ENCODE data around the gene ASF1B. TPM values are rescaled to one million over a fixed set of nuclear protein-coding genes. Genes with fewer than 3 reads are reported as not detected.

The ASF1B gene
- total and polyA plus RNA-seq, 2 donors (not counting 1 experiment from before 2014, with no cell fraction given), result 1.9 to 2.5 TPM

DNA sequence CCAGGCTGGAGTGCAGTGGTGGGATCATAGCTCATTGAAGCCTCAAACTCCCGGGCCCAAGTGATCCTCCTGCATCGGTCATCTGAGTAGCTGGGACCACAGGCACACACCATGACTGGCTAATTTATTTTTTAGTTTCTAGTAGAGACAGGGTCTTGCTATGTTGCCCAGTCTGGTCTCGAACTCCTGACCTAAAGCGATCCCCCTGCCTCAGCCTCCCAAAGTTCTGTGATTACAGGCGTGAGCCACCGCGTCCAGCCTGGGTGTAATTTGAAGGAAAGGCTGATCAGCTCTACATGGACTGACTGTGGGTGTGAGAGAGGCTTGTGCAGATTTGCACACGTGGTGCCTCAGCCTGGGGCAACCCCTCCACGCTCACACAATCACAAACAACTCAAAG is 38.5 kb upstream of the ASF1B start:
- no peak overlapping the region for H2AFZ ChIP-seq (ENCODE audit: insufficient read depth, low read depth, low read length, poor library complexity, severe bottlenecking)
- Mint-ChIP-seq H3K4me3 (no peak overlapping the region), H3K9me3 (ENCODE audit: insufficient read depth) (no peaks in the 10 kb centered on the region), H3K4me1 (peaks cover 4% of the 10 kb centered on the region), H3K27ac (no peak overlapping the region), H3K27me3 (no peaks in the 10 kb centered on the region)
- H3K4me3 ChIP-seq (ENCODE audit: control extremely low read depth in 1 of 5, extremely low read depth in 1 of 5, insufficient read depth in 1 of 5, low read depth in 2 of 5, low read length in 4 of 5), result no peak overlapping the region
- no peak for DNase-seq
- H3K4me2 ChIP-seq (replicated peaks; ENCODE audit: low read depth, low read length, poor library complexity, severe bottlenecking), result no peak overlapping the region
- 81% methylated on average over 3 of the region's 9 CpGs for WGBS (ENCODE audit: insufficient coverage)
- no peak for TF ChIP-seq EZH2 (IDR thresholded peaks at IDR 0.05; ENCODE audit: borderline replicate concordance, insufficient read depth, low read depth, low read length, poor library complexity, severe bottlenecking)
- TF ChIP-seq, protein P1, sequence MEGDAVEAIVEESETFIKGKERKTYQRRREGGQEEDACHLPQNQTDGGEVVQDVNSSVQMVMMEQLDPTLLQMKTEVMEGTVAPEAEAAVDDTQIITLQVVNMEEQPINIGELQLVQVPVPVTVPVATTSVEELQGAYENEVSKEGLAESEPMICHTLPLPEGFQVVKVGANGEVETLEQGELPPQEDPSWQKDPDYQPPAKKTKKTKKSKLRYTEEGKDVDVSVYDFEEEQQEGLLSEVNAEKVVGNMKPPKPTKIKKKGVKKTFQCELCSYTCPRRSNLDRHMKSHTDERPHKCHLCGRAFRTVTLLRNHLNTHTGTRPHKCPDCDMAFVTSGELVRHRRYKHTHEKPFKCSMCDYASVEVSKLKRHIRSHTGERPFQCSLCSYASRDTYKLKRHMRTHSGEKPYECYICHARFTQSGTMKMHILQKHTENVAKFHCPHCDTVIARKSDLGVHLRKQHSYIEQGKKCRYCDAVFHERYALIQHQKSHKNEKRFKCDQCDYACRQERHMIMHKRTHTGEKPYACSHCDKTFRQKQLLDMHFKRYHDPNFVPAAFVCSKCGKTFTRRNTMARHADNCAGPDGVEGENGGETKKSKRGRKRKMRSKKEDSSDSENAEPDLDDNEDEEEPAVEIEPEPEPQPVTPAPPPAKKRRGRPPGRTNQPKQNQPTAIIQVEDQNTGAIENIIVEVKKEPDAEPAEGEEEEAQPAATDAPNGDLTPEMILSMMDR (IDR thresholded peaks at IDR 0.05), result no peak
- intact Hi-C loops (cut with micrococcal nuclease), result no loop called here
- no peak overlapping the region for H3K27ac ChIP-seq (ENCODE audit: low read length in 2 of 2)
- POLR2A ChIA-PET, result interaction anchor here (0.6 kb wide), 1 partner anchor 17 kb away, joined by 5 read pairs; no protein-coding TSS in a partner anchor
- H3K79me2 ChIP-seq (ENCODE audit: control insufficient read depth, insufficient read depth, low read length), result no peaks in the 10 kb centered on the region
- H3K9ac ChIP-seq (ENCODE audit: low read length), result no peak overlapping the region
- H4K20me1 ChIP-seq (ENCODE audit: control insufficient read depth, insufficient read depth, low read length, poor library complexity, severe bottlenecking), result no peaks in the 10 kb centered on the region
- H3K36me3 ChIP-seq (replicated peaks in 1 of 2; ENCODE audit: control extremely low read depth in 1 of 2, control insufficient read depth in 1 of 2, extremely low read depth in 1 of 2, insufficient read depth in 2 of 2, low read length in 1 of 2), result no peaks in the 10 kb centered on the region
- H3K9me3 ChIP-seq (ENCODE audit: control extremely low read depth in 1 of 3, control insufficient read depth in 2 of 3, insufficient read depth in 1 of 3, low read length in 2 of 3), result peaks cover 0 to 3% (median 0%) of the 10 kb centered on the region in 3 donors
- no peaks in the 10 kb centered on the region for H3K27me3 ChIP-seq (replicated peaks in 1 of 4; ENCODE audit: control extremely low read depth in 1 of 4, control insufficient read depth in 3 of 4, insufficient read depth in 4 of 4, low read length in 3 of 4)
- ATAC-seq (ENCODE audit: low read depth), result no peak
- no peaks in the 10 kb centered on the region for H3K4me1 ChIP-seq (ENCODE audit: control insufficient read depth in 2 of 2, insufficient read depth in 2 of 2, low read length in 2 of 2)
- CTCF ChIA-PET, result no interaction called here

DNA sequence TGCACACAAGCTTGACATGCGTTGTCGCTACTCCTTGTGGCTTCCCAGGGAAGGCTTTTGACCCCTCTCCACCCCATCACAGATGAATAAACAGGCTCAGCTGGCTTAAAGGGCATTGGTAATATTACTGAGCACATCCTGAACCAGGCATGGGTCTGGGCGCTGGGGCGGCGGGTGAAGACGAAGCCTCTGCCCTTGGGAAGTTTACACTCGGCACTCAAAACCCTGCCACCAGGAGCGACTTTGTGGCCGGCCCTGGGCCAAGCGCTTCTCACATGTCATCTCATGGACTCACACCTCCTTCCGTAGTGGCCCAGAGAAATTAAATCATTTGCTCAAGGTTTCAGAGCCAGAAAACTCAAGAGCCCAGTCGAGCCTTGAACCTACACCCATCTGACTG is 32.6 kb upstream of the ASF1B start:
- Histone ChIP-seq H3K9ac (ENCODE audit: low read length) (no peak overlapping the region), H3K4me3 (ENCODE audit: control extremely low read depth in 1 of 5, extremely low read depth in 1 of 5, insufficient read depth in 1 of 5, low read depth in 2 of 5, low read length in 4 of 5) (no peak overlapping the region), H3K4me2 (replicated peaks; ENCODE audit: low read depth, low read length, poor library complexity, severe bottlenecking) (no peak overlapping the region), H3K27me3 (replicated peaks in 1 of 4; ENCODE audit: control extremely low read depth in 1 of 4, control insufficient read depth in 3 of 4, insufficient read depth in 4 of 4, low read length in 3 of 4) (peaks cover 0 to 14% (median 0%) of the 10 kb centered on the region in 4 experiments), H3K4me1 (ENCODE audit: control insufficient read depth in 2 of 2, insufficient read depth in 2 of 2, low read length in 2 of 2) (peaks cover 24 to 25% of the 10 kb centered on the region in 2 donors), H4K20me1 (ENCODE audit: control insufficient read depth, insufficient read depth, low read length, poor library complexity, severe bottlenecking) (no peaks in the 10 kb centered on the region), H3K27ac (ENCODE audit: low read length in 2 of 2) (no peak overlapping the region), H3K36me3 (replicated peaks in 1 of 2; ENCODE audit: control extremely low read depth in 1 of 2, control insufficient read depth in 1 of 2, extremely low read depth in 1 of 2, insufficient read depth in 2 of 2, low read length in 1 of 2) (no peaks in the 10 kb centered on the region), H3K9me3 (ENCODE audit: control extremely low read depth in 1 of 3, control insufficient read depth in 2 of 3, insufficient read depth in 1 of 3, low read length in 2 of 3) (peaks cover 0 to 9% (median 0%) of the 10 kb centered on the region in 3 donors), H2AFZ (ENCODE audit: insufficient read depth, low read depth, low read length, poor library complexity, severe bottlenecking) (no peak overlapping the region), H3K79me2 (ENCODE audit: control insufficient read depth, insufficient read depth, low read length) (no peaks in the 10 kb centered on the region)
- ATAC-seq (ENCODE audit: low read depth) (no peak), DNase-seq (no peak)
- Mint-ChIP-seq H3K9me3 (ENCODE audit: insufficient read depth) (no peaks in the 10 kb centered on the region), H3K27ac (no peak overlapping the region), H3K27me3 (peaks cover 14% of the 10 kb centered on the region), H3K4me1 (peaks cover 23% of the 10 kb centered on the region), H3K4me3 (no peak overlapping the region)
- ChIA-PET POLR2A (no interaction called here), CTCF (no interaction called here)
- TF ChIP-seq EZH2 (IDR thresholded peaks at IDR 0.05; ENCODE audit: borderline replicate concordance, insufficient read depth, low read depth, low read length, poor library complexity, severe bottlenecking), result no peak
- TF ChIP-seq, protein P1 (IDR thresholded peaks at IDR 0.05), result no peak
- intact Hi-C loops (cut with micrococcal nuclease), result no loop called here
- WGBS (ENCODE audit: insufficient coverage), result 95% methylated on average over 12 of the region's 12 CpGs
